ENCODE data around the gene PRRC2C.
"Not testable (repeated sequence)": the region's sequence is repeated elsewhere in the genome, so short reads cannot be mapped to it uniquely, and the experiment has no call there.

Gene PRRC2C

GRCh38 chr1:171500304-171500703, 15.0 kb downstream of the PRRC2C start:
- no peak for DNase-seq (ENCODE audit: low spot score)

DNA sequence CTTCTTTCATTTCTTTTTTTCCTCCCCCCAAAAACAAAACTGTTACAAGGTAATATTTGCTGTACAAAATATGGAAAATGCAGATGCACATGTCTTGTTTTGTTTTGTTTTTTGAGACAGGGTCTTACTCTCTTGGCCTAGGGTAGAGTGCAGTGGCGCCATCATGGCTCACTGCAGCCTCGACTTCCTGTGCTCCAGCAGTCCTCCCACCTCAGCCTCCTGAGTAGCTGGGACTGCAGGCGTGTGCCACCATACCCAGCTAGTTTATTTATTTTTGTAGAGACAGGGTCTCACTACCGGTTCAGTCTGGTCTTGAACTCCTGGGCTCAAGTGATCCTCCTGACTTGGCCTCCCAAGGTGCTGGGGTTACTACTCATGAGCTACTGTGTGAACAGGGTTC, 15.5 kb downstream of the PRRC2C start:
- DNase-seq (ENCODE audit: low spot score) = no peak

- no peak for DNase-seq (ENCODE audit: low spot score)
Measured at GRCh38 chr1:171501305-171502024, 16.1 kb downstream of the PRRC2C start.

DNA sequence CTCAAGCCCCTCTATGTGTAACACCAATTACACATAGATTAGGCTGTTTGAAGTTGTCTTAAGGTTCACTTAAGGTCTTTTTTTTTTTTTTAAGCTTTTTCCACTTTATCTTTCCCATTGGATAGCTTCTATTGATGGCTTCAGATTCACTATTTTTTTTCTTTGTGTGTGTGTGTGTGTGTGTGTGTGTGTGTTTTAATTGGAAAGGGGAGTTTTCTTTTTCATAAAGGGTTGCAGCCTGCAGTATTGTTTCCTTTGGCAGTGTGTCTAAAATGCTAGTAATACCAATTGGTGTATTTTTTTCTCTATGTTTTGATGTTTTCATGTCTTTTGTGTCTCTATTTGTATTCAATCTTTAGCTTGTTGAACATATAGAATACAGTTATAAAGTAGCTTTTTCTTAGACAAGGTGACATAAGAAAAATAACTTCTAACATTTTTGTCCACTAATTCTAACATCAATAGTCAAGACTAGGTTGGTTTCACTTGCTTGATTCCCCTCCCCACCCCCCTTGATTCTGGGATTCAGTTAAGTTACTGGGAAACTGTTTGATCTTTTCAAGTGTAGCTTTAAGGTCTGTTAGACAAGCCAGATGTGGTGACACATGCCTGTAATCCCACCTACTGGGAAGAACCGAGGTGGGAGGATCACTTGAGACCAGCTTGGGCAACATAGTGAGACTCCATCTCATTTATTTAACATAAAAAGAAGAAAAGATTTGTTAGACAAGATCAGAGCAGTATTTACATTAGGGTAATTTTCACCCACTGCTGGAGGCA, 21.4 kb downstream of the PRRC2C start:
- no peak for DNase-seq (ENCODE audit: low spot score)

- DNase-seq (ENCODE audit: low spot score) = no peak
Measured at GRCh38 chr1:171507435-171507834, 22.1 kb downstream of the PRRC2C start.

DNA sequence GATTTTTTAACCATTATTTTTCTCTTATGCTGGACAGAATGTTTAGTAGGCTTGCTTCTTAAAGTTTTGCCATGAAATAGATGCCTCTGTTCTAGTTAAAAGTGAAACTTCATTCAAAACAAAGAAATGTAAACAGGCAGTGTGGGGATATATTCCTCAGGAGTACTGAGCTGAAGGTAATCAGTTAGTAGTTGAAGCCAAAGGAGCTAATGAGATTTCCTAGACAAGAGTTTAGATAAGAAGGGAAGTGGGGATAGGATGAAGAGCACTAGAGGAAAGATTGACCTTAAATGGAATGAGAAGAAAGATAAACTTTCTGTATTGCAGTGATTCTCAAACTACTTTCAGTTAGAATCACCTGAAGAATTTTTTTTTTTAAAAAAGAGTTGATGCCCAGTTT, 23.9 kb downstream of the PRRC2C start:
- DNase-seq (ENCODE audit: low spot score) = no peak

GRCh38 chr1:171513743-171514142, 28.4 kb downstream of the PRRC2C start:
- DNase-seq (ENCODE audit: low spot score) = no peak

DNA sequence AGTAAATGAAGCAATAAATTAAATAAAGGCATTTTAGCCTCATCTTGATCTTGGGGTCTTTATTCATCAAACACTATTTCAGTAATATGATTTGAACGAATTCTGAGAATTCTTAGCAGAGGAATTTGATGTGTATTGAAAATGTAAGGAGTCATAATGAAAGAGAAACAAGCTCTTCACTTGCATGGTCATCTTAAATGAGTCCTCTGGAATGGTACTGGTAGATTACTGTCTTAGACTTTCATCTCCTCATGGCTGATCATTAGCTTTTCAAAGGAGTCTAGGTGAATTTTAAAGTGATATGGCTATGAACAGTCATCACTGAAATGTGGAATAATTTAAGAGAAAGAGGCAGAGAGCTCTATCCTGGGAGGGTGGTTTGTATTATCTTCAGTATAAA, 30.0 kb downstream of the PRRC2C start:
- no peak for DNase-seq (ENCODE audit: low spot score)

DNA sequence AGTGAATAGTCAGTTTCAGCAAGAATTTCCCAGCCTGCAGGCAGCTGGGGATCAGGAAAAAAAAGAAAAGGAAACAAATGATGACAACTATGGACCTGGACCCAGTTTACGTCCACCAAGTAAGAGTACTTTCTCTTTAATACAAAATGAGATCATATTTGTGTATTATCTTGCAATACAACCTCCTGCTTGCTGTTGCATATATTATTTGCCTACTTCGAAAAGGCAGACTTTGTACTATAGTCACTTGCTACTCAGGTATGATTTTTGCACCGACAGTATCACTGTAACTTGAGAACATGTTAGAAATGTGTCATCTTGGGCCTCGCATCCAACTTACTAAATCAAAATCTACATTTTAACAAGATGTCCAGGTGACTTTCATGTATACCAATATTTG, 30.4 kb downstream of the PRRC2C start:
- no peak for DNase-seq (ENCODE audit: low spot score)

DNA sequence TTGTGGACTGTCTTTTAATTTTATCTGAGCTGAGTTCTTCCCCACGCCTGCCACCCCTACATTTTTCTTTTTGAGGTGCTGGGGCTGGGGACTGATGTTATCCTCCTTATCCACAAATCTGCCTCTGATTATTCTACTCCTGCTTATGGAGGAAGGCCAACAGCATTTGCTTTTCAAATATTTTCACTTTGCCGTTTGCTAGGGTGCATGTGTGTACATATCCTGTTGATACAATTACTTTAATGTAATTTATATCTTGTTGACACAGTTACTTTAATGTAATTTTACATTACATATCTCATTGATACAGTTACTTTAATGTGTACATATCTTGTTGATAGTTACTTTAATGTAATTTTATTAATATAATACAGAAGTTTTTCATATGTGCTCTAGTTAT, 36.2 kb downstream of the PRRC2C start:
- no peak for DNase-seq (ENCODE audit: low spot score)

DNA sequence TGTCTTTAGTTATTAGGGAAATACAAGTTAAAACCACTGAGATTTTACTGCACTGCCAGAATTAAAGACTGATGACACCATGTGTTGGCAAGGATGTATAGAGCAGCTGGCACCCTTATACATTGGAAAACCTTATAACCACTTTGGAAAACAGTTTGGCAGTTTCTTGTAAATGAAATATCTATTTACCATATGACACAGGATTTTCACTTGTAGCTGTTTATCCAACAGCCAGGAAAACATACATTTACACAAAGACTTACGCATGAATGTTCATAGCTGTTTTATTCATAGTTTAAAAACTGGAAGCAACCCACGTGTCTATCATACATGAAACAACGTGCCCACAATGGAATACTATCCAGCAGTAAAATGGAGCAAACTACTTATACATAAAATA, 45.3 kb downstream of the PRRC2C start:
- DNase-seq (ENCODE audit: low spot score) = no peak

GRCh38 chr1:171532520-171532919, 47.2 kb downstream of the PRRC2C start:
- no peak for DNase-seq (ENCODE audit: low spot score)

- no peak for DNase-seq (ENCODE audit: low spot score)
Measured at GRCh38 chr1:171545523-171545922, 60.2 kb downstream of the PRRC2C start.

- DNase-seq (ENCODE audit: low spot score) = no peak
Measured at GRCh38 chr1:171550050-171550449, 64.7 kb downstream of the PRRC2C start.

DNA sequence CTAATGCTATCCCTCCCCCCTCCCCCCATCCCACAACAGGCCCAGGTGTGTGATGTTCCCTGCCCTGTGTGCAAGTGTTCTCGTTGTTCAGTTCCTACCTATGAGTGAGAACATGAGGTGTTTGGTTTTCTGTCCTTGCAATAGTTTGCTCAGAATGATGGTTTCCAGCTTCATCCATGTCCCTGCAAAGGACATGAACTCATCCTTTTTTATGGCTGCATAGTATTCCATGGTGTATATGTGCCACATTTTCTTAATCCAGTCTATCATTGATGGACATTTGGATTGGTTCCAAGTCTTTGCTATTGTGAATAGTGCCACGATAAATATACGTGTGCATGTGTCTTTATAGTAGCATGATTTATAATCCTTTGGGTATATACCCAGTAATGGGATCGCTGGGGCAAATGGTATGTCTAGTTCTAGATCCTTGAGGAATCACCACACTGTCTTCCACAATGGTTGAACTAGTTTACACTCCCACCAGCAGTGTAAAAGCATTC, 65.3 kb downstream of the PRRC2C start:
- not testable (repeated sequence) for DNase-seq (ENCODE audit: low spot score)

DNA sequence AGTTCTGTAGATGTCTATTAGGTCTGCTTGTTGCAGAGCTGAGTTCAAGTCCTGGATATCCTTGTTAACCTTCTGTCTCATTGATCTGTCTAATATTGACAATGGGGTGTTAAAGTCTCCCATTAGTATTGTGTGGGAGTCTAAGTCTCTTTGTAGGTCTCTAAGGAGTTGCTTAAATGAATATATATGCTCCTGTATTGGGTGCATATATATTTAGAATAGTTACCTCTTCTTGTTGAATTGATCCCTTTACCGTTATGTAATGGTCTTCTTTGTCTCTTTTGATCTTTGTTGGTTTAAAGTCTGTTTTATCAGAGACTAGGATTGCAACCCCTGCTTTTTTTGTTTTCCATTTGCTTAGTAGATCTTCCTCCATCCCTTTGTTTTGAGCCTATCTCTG, 68.6 kb downstream of the PRRC2C start:
- not testable (repeated sequence) for DNase-seq (ENCODE audit: low spot score)

GRCh38 chr1:171563675-171564074, 78.3 kb downstream of the PRRC2C start:
- DNase-seq (ENCODE audit: low spot score) = no peak

- no peak for DNase-seq (ENCODE audit: low spot score)
Measured at GRCh38 chr1:171566467-171566866, 81.1 kb downstream of the PRRC2C start.

- no peak for DNase-seq (ENCODE audit: low spot score)
Measured at GRCh38 chr1:171570295-171570694, 85.0 kb downstream of the PRRC2C start.

GRCh38 chr1:171576144-171576543, 90.8 kb downstream of the PRRC2C start:
- no peak for DNase-seq (ENCODE audit: low spot score)

DNA sequence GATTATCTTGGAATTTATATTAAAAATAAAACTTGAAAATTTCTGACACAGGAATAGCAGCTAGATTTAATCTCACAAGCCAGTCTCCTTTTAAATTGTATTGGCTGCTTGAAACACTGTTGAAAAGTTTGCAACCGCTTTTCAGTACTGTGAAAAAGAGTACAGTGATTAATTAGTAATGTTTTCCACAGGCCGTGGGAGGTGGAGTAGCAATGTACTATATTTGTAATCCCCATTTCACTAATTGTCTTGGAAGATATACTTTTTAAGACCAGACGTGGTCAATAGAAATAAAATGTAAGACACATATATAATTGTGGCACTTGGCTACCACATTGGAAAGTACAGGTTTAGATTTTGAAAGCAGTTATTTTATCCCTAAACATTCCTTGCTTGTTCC, 95.9 kb downstream of the PRRC2C start:
- DNase-seq (ENCODE audit: low spot score) = no peak

GRCh38 chr1:171581766-171582165, 96.4 kb downstream of the PRRC2C start:
- no peak for DNase-seq (ENCODE audit: low spot score)

GRCh38 chr1:171582589-171582988, 97.3 kb downstream of the PRRC2C start:
- DNase-seq (ENCODE audit: low spot score) = no peak
